ENCODE data around the gene METTL13. TPM values are rescaled to one million over a fixed set of nuclear protein-coding genes. Genes with fewer than 3 reads are reported as not detected.

The METTL13 gene
- total RNA-seq, 1 donor from 2014 or later = 19.0 TPM

DNA sequence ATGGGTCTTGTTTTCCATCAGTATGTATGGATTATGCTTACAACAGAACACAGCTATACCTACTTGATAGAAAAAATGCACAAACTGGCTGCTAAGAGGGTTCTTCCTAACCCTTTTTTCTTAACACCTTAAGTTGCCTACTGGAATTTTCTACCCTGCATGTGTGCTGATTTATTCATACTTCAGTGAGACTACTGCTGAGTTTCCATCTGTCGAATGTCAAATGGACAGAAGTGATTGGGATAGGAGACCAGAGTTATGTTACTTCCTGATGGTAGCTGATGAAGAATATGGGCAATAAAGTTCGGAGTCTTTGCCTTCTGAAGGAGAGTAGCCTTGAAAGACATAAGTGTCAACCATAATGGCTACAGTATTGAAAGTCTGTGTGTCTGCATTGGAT is 53.4 kb downstream of the METTL13 start:
- intact Hi-C loops (cut with DNase I) = no loop called here
- ATAC-seq (no peak), DNase-seq (ENCODE audit: low spot score) (no peak)

DNA sequence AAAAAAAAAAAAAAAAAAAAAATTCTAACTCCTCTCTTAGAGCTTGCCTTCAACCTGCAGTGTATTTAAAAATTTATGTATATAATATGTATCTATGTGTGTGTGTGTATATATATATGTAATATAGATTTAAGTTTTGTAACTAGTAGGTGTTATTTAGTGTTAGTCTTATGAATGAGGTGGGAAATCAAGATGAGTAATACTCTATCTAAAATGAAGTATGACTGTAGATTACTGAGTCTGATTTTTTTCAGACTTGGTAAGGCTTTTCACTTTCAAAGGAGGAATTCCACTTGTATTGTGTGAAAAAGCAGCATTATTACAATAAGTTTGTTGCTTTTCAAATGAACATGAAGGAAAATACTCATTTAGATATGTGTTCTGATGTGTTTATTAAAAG is 54.4 kb downstream of the METTL13 start:
- no peak for ATAC-seq
- DNase-seq (ENCODE audit: low spot score) = no peak
- intact Hi-C loops (cut with DNase I) = no loop called here

DNA sequence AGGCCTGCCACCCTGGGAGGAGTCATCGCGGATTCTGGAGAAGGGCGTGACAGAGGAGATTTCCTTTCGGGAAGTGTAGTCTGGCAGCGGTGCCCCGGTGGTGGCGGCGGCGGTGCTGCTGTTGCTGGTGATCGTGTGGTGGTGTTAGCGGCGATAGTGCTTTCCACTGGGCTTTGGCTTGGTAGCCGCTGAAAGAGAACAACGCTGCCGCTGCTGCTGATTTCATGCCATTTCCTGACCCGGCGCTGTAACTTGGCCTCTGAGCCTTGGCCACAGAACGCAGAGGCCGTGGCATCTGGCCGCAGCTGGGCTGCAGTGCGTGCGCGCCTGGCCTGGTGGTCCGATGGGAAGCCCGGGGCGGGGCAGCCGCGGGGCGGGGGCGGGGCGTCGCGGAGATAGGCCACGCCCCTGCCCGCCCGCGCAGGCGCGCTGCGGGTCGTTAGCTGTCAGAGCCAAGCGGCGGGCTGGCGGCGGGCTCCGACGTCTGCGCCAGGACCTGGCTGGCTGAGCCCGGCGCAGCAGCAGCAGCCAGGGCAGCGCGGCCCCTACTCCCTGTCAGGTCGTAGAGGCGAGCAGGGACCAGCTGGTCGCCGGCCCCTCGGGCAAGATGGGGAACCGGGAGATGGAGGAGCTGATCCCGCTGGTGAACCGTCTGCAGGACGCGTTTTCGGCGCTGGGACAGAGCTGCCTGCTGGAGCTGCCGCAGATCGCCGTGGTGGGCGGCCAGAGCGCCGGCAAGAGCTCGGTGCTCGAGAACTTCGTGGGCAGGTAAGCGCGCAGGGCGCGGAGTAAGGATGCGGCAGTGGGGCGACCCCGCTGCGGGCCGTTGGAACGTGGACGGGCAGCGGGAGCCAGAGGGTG is 59.8 kb downstream of the METTL13 start, which contains the start of gene DNM3:
DNM3 (plus strand) TSS at position 449 of the 861 bp plus-strand sequence; CDS start at position 608, 159 bp downstream.
- peak; percentile 97 for ATAC-seq
- intact Hi-C loops (cut with DNase I) = no loop called here

DNA sequence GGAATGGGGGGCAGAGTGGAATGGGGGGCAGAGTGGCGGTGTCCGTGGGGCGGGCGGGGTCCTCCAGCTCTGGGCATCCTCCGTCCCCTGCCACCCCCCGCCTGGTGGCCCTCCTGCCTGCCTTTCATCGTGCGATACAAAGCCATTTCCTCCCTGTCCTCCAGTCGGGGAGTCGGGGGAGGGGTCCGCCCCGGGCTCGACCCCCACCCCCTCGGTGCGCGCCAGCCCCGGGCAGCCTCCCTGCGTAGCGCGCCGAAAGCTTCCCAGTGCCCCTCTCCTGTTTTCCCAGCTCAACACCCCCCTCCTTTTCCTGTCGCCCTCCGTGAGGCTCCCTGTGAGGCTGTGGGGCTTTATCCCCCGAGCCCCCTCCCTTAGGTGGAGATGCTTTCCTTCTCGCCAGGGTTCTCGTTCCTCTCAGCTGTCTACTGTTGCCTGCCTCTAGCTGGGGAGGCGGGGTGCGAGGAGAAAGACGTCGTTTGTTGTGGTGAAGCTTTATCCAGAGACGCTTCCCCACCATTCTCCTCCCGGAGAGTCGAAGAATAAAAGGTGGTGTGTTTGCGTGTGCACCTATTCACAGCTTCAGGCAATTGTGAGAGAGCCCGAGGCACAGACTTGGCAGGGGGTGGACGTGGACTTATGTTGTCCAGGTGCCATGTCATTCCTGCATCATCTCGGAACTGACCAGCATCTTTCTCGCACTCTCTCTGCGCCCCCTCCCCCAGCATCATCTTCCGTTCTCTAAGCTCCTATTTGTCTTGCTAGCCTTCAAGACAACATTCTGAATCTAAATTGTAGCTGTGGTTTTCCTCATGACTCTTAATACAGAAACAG is 60.7 kb downstream of the METTL13 start:
- intact Hi-C loops (cut with DNase I) = no loop called here
- ATAC-seq = peak; percentile 18
- peak; percentile 58 for DNase-seq (ENCODE audit: low spot score)

More for the DNA sequence above, 59.8 kb downstream of the METTL13 start, which contains the start of gene DNM3:
- DNase-seq (ENCODE audit: low spot score) = peak; percentile 90

DNA sequence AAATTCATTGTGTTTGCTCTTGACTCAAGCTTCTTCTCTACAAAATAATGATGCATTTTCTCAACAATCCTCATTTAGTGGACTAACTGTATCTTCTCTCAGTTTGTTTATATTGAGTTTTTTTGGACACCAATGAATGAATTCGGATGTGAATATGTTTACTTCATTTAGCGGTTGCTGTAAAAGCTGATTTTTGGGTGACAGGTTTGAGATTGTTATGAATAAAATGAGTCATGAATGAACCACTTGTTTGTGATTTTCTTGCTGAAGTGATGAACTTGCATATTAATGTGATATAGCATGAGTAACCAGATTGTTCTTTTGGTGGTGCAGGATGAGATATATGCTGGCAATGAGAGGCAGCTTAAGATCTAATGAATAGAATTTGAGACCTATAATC is 62.9 kb downstream of the METTL13 start:
- ATAC-seq (no peak), DNase-seq (ENCODE audit: low spot score) (no peak)
- intact Hi-C loops (cut with DNase I) = no loop called here

DNA sequence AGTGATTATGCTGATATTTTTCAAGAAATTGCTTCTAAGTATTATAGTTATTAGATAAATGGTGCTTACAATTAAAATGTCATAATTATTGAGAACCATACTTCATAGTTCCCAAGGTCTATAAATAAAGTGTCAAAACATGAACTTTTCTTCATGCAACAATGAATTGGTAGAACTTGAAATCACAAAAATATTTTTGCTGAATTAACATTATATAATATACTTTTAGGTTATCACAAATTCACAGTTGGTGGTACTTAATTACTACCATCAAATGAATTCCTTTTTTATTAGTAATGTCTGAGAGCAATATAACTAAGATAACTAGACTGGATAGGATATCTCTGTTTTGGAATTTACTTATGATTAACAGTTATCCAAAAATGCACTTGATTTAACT is 64.5 kb downstream of the METTL13 start:
- DNase-seq (ENCODE audit: low spot score) = no peak
- intact Hi-C loops (cut with DNase I) = no loop called here
- no peak for ATAC-seq

Other genes starting within 250 kb of the METTL13 start
- not detected for gene MYOCOS, start 159.4 kb upstream of the METTL13 start, total RNA-seq
- gene MYOC, start 129.0 kb upstream of the METTL13 start, total RNA-seq = 117 TPM
- gene VAMP4, start 39.6 kb upstream of the METTL13 start, total RNA-seq = 30.0 TPM
- gene DNM3, start 59.8 kb downstream of the METTL13 start, total RNA-seq = 16.4 TPM